Measurements from ENCODE around the gene DMRTC2. TPM values are rescaled to one million over a fixed set of nuclear protein-coding genes. Genes with fewer than 3 reads are reported as not detected.

The DMRTC2 gene
- total and polyA plus RNA-seq, 2 donors (not counting 1 experiment from before 2014, with no cell fraction given): not detected

DNA sequence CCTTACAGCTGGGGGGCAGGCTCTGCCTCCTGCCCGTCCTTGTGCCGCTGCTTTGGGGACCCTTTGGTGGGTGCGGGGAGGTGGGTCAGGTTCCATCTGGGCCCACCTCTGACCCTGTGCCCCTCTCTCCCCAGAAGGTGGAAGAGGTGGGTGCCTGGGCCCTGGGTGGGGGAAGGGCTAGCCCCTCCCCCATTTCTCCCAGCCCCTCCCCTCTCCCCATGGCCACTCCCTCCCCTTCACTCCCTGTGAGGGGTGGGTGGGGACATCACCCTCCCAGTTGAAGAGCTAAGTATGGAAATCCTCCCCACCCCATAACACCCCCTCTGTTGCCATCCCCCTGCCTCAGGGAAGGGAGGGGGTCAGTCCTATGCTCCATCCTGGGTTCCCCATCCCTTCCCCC lies 52.3 kb downstream of the DMRTC2 start:
- Histone ChIP-seq H3K9me3 (ENCODE audit: control extremely low read depth in 1 of 3, control insufficient read depth in 2 of 3, insufficient read depth in 1 of 3, low read length in 2 of 3) (no peaks in the 10 kb centered on the region), H3K9ac (ENCODE audit: low read length) (no peak overlapping the region), H3K27me3 (replicated peaks in 1 of 4; ENCODE audit: control extremely low read depth in 1 of 4, control insufficient read depth in 3 of 4, insufficient read depth in 4 of 4, low read length in 3 of 4) (no peaks in the 10 kb centered on the region), H3K4me2 (replicated peaks; ENCODE audit: low read depth, low read length, poor library complexity, severe bottlenecking) (no peak overlapping the region), H2AFZ (ENCODE audit: insufficient read depth, low read depth, low read length, poor library complexity, severe bottlenecking) (no peak overlapping the region), H3K27ac (ENCODE audit: low read length in 2 of 2) (no peak overlapping the region), H4K20me1 (ENCODE audit: control insufficient read depth, insufficient read depth, low read length, poor library complexity, severe bottlenecking) (peaks cover 90% of the 10 kb centered on the region), H3K36me3 (replicated peaks in 1 of 2; ENCODE audit: control extremely low read depth in 1 of 2, control insufficient read depth in 1 of 2, extremely low read depth in 1 of 2, insufficient read depth in 2 of 2, low read length in 1 of 2) (peaks cover 12 to 79% of the 10 kb centered on the region in 2 experiments), H3K4me3 (ENCODE audit: control extremely low read depth in 1 of 5, extremely low read depth in 1 of 5, insufficient read depth in 1 of 5, low read depth in 2 of 5, low read length in 4 of 5) (no peak overlapping the region), H3K4me1 (ENCODE audit: control insufficient read depth in 2 of 2, insufficient read depth in 2 of 2, low read length in 2 of 2) (peaks cover 0 to 11% of the 10 kb centered on the region in 2 donors), H3K79me2 (ENCODE audit: control insufficient read depth, insufficient read depth, low read length) (peaks cover 33% of the 10 kb centered on the region)
- DNase-seq (no peak), ATAC-seq (ENCODE audit: low read depth) (no peak)
- Mint-ChIP-seq H3K9me3 (ENCODE audit: insufficient read depth) (no peaks in the 10 kb centered on the region), H3K27me3 (no peaks in the 10 kb centered on the region), H3K27ac (no peak overlapping the region), H3K4me1 (peaks cover 11% of the 10 kb centered on the region), H3K4me3 (no peak overlapping the region)
- no CpG with 5 or more reads among the region's 3 CpGs for WGBS (ENCODE audit: insufficient coverage)
- ChIA-PET POLR2A (no interaction called here), CTCF (no interaction called here)
- intact Hi-C loops (cut with micrococcal nuclease): no loop called here
- TF ChIP-seq EZH2 (IDR thresholded peaks at IDR 0.05; ENCODE audit: borderline replicate concordance, insufficient read depth, low read depth, low read length, poor library complexity, severe bottlenecking): no peak

DNA sequence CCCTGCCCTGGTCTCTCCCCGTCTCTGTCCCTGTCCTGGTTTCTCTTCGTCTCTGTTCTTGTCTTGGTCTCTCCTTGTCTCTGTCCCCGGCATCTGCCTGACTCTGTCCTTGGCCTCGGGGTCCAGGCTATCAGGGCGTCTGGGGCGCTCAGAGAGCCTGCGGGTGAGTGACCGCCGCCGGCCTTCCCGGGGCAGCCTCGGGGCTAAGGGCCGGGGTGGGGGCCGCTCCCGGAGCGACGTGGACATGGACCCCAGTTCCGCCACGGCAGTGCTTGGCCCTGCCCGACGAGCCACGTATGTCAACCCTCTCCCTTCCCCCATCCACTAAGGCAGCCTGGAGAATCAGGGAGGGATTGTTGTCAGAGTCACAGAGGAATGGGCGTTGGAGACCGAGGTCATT lies 53.0 kb downstream of the DMRTC2 start:
- ChIA-PET CTCF (interaction anchor here (1.0 to 1.8 kb wide), 3 partner anchors 9 to 38 kb away, joined by 4 to 6 read pairs (median 4); no protein-coding TSS in a partner anchor), POLR2A (interaction anchor here (1.2 kb wide), 1 partner anchor 15 kb away, joined by 5 read pairs; the partner anchor contains the start of gene ARHGEF1)
- Mint-ChIP-seq H3K27me3 (no peaks in the 10 kb centered on the region), H3K4me1 (peaks cover 11% of the 10 kb centered on the region), H3K27ac (no peak overlapping the region), H3K4me3 (no peak overlapping the region), H3K9me3 (ENCODE audit: insufficient read depth) (no peaks in the 10 kb centered on the region)
- Histone ChIP-seq H3K4me1 (ENCODE audit: control insufficient read depth in 2 of 2, insufficient read depth in 2 of 2, low read length in 2 of 2) (peaks cover 0 to 7% of the 10 kb centered on the region in 2 donors), H3K27me3 (replicated peaks in 1 of 4; ENCODE audit: control extremely low read depth in 1 of 4, control insufficient read depth in 3 of 4, insufficient read depth in 4 of 4, low read length in 3 of 4) (no peaks in the 10 kb centered on the region), H3K4me3 (ENCODE audit: control extremely low read depth in 1 of 5, extremely low read depth in 1 of 5, insufficient read depth in 1 of 5, low read depth in 2 of 5, low read length in 4 of 5) (no peak overlapping the region), H3K9ac (ENCODE audit: low read length) (no peak overlapping the region), H2AFZ (ENCODE audit: insufficient read depth, low read depth, low read length, poor library complexity, severe bottlenecking) (no peak overlapping the region), H3K79me2 (ENCODE audit: control insufficient read depth, insufficient read depth, low read length) (peaks cover 27% of the 10 kb centered on the region), H3K9me3 (ENCODE audit: control extremely low read depth in 1 of 3, control insufficient read depth in 2 of 3, insufficient read depth in 1 of 3, low read length in 2 of 3) (no peaks in the 10 kb centered on the region), H3K36me3 (replicated peaks in 1 of 2; ENCODE audit: control extremely low read depth in 1 of 2, control insufficient read depth in 1 of 2, extremely low read depth in 1 of 2, insufficient read depth in 2 of 2, low read length in 1 of 2) (peaks cover 12 to 79% of the 10 kb centered on the region in 2 experiments), H4K20me1 (ENCODE audit: control insufficient read depth, insufficient read depth, low read length, poor library complexity, severe bottlenecking) (peaks cover 90% of the 10 kb centered on the region), H3K4me2 (replicated peaks; ENCODE audit: low read depth, low read length, poor library complexity, severe bottlenecking) (no peak overlapping the region), H3K27ac (ENCODE audit: low read length in 2 of 2) (no peak overlapping the region)
- WGBS (ENCODE audit: insufficient coverage): 95% methylated on average over 14 of the region's 24 CpGs
- no peak for ATAC-seq (ENCODE audit: low read depth)
- no peak for DNase-seq
- TF ChIP-seq CTCF (IDR thresholded peaks at IDR 0.05): no peak
- no peak for TF ChIP-seq EZH2 (IDR thresholded peaks at IDR 0.05; ENCODE audit: borderline replicate concordance, insufficient read depth, low read depth, low read length, poor library complexity, severe bottlenecking)
- intact Hi-C loops (cut with micrococcal nuclease): no loop called here
